HEK293 (cell line): ENCODE measurements around the gene TSSK3.

ENCODE experiments used
- CTCF ChIA-PET: fragments of 350-600 bp; formaldehyde crosslinking; extraction: SDS; loops from one replicate; lab custom pipeline; 2021; ENCODE audit warnings: antibody characterized with exemption; lab: Yijun Ruan, JAX
- POLR2A ChIA-PET: fragments of 300-600 bp; formaldehyde crosslinking; extraction: SDS; loops from one replicate; lab custom pipeline; 2020; ENCODE audit warnings: antibody characterized with exemption, inconsistent platforms; lab: Yijun Ruan, JAX
- H3K27ac ChIP-seq: fragments of 200-500 bp; sonication (Bioruptor generic); 2 replicates; pipeline ENCODE4 v1.5.1; 2014; ENCODE audit warnings: low read depth, low read length, control low read depth, inconsistent platforms; ENCODE audit errors: extremely low read depth
- H3K36me3 ChIP-seq, 2 experiments: fragments of 200-500 bp in 1 of 2; sonication (Bioruptor generic) in 1 of 2; 1 replicate in 1 of 2; 2 replicates in 1 of 2; pipeline ENCODE4 v1.5.1; 2014 to 2017; ENCODE audit warnings: inconsistent platforms in 2 of 2, low read length in 2 of 2; ENCODE audit not compliant: control insufficient read depth in 2 of 2, insufficient read depth in 1 of 2
- H3K4me1 ChIP-seq: fragments of 200-500 bp; sonication (Bioruptor generic); 2 replicates; pipeline ENCODE4 v1.5.1; 2014; ENCODE audit warnings: mild to moderate bottlenecking, low read length, inconsistent platforms; ENCODE audit not compliant: control insufficient read depth, insufficient read depth
- H3K4me3 ChIP-seq: 2 replicates; pipeline ENCODE4 v1.5.1; 2011; ENCODE audit warnings: low read depth, mild to moderate bottlenecking, control low read depth, low read length, moderate library complexity
- H3K9me3 ChIP-seq: fragments of 200-500 bp; sonication (Bioruptor generic); 2 replicates; pipeline ENCODE4 v1.5.1; 2014; ENCODE audit warnings: low read depth, low read length, inconsistent platforms; ENCODE audit not compliant: control insufficient read depth, insufficient read depth
- SP3 ChIP-seq: fragments of 450-650 bp; formaldehyde crosslinking; IDR thresholded peaks from 2 replicates; pipeline ENCODE4 v1.5.1; 2016; ENCODE audit warnings: missing biosample characterization, missing genetic modification characterization
- ZFP37 ChIP-seq: fragments of 450-650 bp; formaldehyde crosslinking; IDR thresholded peaks from 2 replicates; pipeline ENCODE4 v1.5.1; 2016; ENCODE audit warnings: missing biosample characterization, missing genetic modification characterization
- ZNF354C ChIP-seq: fragments of 450-650 bp; formaldehyde crosslinking; IDR thresholded peaks from 2 replicates; pipeline ENCODE4 v1.5.1; 2016; ENCODE audit warnings: missing biosample characterization, missing genetic modification characterization, low read depth, borderline replicate concordance
- ZNF433 ChIP-seq: fragments of 450-650 bp; formaldehyde crosslinking; IDR thresholded peaks from 2 replicates; pipeline ENCODE4 v1.5.1; 2016; ENCODE audit warnings: missing biosample characterization, missing genetic modification characterization, low read depth
- ZNF501 ChIP-seq: fragments of 450-650 bp; formaldehyde crosslinking; IDR thresholded peaks from 2 replicates; pipeline ENCODE4 v1.5.1; 2016; ENCODE audit warnings: missing biosample characterization, missing genetic modification characterization
- ZNF530 ChIP-seq: fragments of 450-650 bp; formaldehyde crosslinking; IDR thresholded peaks from 2 replicates; pipeline ENCODE4 v1.5.1; 2016; ENCODE audit warnings: low read depth, missing biosample characterization, missing genetic modification characterization
- ZNF560 ChIP-seq: fragments of 450-650 bp; formaldehyde crosslinking; IDR thresholded peaks from 2 replicates; pipeline ENCODE4 v1.5.1; 2017; ENCODE audit warnings: missing biosample characterization, missing genetic modification characterization, borderline replicate concordance
- ZNF639 ChIP-seq: fragments of 450-650 bp; formaldehyde crosslinking; IDR thresholded peaks from 2 replicates; pipeline ENCODE4 v1.5.1; 2016; ENCODE audit warnings: missing biosample characterization, missing genetic modification characterization
- ZNF692 ChIP-seq: fragments of 450-650 bp; formaldehyde crosslinking; IDR thresholded peaks from 2 replicates; pipeline ENCODE4 v1.5.1; 2016; ENCODE audit warnings: missing biosample characterization, missing genetic modification characterization
- ZNF776 ChIP-seq: fragments of 450-650 bp; formaldehyde crosslinking; IDR thresholded peaks from 2 replicates; pipeline ENCODE4 v1.5.0; 2017; ENCODE audit warnings: missing biosample characterization, missing genetic modification characterization, borderline replicate concordance
- ZSCAN18 ChIP-seq: fragments of 450-650 bp; formaldehyde crosslinking; IDR thresholded peaks from 2 replicates; pipeline ENCODE4 v1.5.1; 2016; ENCODE audit warnings: missing biosample characterization, missing genetic modification characterization
- ZSCAN30 ChIP-seq: fragments of 450-650 bp; IDR thresholded peaks from 2 replicates; pipeline ENCODE4 v1.5.1; 2018; ENCODE audit warnings: missing biosample characterization, mild to moderate bottlenecking, missing genetic modification characterization, moderate library complexity
- TF ChIP-seq, protein P1 (sequence below): fragments of 450-650 bp; formaldehyde crosslinking; IDR thresholded peaks from 2 replicates; pipeline ENCODE4 v1.5.1; 2016; ENCODE audit warnings: missing biosample characterization, missing genetic modification characterization
- TF ChIP-seq, protein P2 (sequence below): fragments of 450-650 bp; formaldehyde crosslinking; IDR thresholded peaks from 2 replicates; pipeline ENCODE4 v1.5.1; 2016; ENCODE audit warnings: missing biosample characterization, missing genetic modification characterization
- TF ChIP-seq, protein P3 (sequence below): fragments of 450-650 bp; formaldehyde crosslinking; IDR thresholded peaks from 2 replicates; pipeline ENCODE4 v1.5.1; 2016; ENCODE audit warnings: missing biosample characterization, missing genetic modification characterization, low read depth
- TF ChIP-seq, protein P4 (sequence below): fragments of 450-650 bp; formaldehyde crosslinking; IDR thresholded peaks from 2 replicates; pipeline ENCODE4 v1.5.1; 2016; ENCODE audit warnings: missing biosample characterization, missing genetic modification characterization, borderline replicate concordance

Gene TSSK3

GRCh38 chr1:32333251-32333963 lies 28.9 kb upstream of the TSSK3 start:
- Histone ChIP-seq H3K4me1 (no peaks in the 10 kb centered on the region), H3K27ac (no peak overlapping the region), H3K9me3 (no peaks in the 10 kb centered on the region), H3K36me3 (peaks cover 0 to 66% of the 10 kb centered on the region in 2 experiments; a peak in 1 of 3 replicates), H3K4me3 (no peak overlapping the region)
- ChIA-PET CTCF (interaction anchor here (0.6 to 1.5 kb wide), 6 partner anchors 16 to 715 kb away, joined by 3 to 6 read pairs (median 3); no protein-coding TSS in a partner anchor), POLR2A (interaction anchor here (0.9 to 5.8 kb wide), 6 partner anchors 9 to 85 kb away, joined by 3 to 100 read pairs (median 8); partner anchors contain the start of genes BSDC1 and HDAC1)
- TF ChIP-seq ZNF530 (tag by site-specific recombination) (no peak), ZSCAN18 (tag by site-specific recombination) (no peak), ZSCAN30 (tag by site-specific recombination) (no peak), ZNF639 (tag by site-specific recombination) (no peak), ZNF354C (tag by site-specific recombination) (no peak), SP3 (tag by site-specific recombination) (no peak), ZNF560 (tag by site-specific recombination) (no peak), ZNF776 (no peak), ZNF692 (tag by site-specific recombination) (no peak), ZFP37 (tag by site-specific recombination) (no peak), ZNF433 (tag by site-specific recombination) (no peak), ZNF501 (tag by site-specific recombination) (no peak)
- TF ChIP-seq, protein P1, sequence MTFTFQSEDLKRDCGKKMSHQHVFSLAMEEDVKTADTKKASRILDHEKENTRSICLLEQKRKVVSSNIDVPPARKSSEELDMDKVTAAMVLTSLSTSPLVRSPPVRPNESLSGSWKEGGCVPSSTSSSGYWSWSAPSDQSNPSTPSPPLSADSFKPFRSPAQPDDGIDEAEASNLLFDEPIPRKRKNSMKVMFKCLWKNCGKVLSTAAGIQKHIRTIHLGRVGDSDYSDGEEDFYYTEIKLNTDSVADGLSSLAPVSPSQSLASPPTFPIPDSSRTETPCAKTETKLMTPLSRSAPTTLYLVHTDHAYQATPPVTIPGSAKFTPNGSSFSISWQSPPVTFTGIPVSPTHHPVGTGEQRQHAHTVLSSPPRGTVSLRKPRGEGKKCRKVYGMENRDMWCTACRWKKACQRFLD (tag by site-specific recombination), result no peak
- TF ChIP-seq, protein P2, sequence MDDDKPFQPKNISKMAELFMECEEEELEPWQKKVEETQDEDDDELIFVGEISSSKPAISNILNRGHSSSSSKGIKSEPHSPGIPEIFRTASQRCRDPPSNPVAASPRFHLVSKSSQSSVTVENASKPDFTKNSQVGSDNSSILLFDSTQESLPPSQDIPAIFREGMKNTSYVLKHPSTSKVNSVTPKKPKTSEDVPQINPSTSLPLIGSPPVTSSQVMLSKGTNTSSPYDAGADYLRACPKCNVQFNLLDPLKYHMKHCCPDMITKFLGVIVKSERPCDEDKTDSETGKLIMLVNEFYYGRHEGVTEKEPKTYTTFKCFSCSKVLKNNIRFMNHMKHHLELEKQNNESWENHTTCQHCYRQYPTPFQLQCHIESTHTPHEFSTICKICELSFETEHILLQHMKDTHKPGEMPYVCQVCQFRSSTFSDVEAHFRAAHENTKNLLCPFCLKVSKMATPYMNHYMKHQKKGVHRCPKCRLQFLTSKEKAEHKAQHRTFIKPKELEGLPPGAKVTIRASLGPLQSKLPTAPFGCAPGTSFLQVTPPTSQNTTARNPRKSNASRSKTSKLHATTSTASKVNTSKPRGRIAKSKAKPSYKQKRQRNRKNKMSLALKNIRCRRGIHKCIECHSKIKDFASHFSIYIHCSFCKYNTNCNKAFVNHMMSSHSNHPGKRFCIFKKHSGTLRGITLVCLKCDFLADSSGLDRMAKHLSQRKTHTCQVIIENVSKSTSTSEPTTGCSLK (tag by site-specific recombination), result no peak
- TF ChIP-seq, protein P3, sequence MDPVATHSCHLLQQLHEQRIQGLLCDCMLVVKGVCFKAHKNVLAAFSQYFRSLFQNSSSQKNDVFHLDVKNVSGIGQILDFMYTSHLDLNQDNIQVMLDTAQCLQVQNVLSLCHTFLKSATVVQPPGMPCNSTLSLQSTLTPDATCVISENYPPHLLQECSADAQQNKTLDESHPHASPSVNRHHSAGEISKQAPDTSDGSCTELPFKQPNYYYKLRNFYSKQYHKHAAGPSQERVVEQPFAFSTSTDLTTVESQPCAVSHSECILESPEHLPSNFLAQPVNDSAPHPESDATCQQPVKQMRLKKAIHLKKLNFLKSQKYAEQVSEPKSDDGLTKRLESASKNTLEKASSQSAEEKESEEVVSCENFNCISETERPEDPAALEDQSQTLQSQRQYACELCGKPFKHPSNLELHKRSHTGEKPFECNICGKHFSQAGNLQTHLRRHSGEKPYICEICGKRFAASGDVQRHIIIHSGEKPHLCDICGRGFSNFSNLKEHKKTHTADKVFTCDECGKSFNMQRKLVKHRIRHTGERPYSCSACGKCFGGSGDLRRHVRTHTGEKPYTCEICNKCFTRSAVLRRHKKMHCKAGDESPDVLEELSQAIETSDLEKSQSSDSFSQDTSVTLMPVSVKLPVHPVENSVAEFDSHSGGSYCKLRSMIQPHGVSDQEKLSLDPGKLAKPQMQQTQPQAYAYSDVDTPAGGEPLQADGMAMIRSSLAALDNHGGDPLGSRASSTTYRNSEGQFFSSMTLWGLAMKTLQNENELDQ (tag by site-specific recombination), result no peak
- TF ChIP-seq, protein P4, sequence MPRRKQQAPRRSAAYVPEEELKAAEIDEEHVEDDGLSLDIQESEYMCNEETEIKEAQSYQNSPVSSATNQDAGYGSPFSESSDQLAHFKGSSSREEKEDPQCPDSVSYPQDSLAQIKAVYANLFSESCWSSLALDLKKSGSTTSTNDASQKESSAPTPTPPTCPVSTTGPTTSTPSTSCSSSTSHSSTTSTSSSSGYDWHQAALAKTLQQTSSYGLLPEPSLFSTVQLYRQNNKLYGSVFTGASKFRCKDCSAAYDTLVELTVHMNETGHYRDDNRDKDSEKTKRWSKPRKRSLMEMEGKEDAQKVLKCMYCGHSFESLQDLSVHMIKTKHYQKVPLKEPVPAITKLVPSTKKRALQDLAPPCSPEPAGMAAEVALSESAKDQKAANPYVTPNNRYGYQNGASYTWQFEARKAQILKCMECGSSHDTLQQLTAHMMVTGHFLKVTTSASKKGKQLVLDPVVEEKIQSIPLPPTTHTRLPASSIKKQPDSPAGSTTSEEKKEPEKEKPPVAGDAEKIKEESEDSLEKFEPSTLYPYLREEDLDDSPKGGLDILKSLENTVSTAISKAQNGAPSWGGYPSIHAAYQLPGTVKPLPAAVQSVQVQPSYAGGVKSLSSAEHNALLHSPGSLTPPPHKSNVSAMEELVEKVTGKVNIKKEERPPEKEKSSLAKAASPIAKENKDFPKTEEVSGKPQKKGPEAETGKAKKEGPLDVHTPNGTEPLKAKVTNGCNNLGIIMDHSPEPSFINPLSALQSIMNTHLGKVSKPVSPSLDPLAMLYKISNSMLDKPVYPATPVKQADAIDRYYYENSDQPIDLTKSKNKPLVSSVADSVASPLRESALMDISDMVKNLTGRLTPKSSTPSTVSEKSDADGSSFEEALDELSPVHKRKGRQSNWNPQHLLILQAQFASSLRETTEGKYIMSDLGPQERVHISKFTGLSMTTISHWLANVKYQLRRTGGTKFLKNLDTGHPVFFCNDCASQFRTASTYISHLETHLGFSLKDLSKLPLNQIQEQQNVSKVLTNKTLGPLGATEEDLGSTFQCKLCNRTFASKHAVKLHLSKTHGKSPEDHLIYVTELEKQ (tag by site-specific recombination), result no peak
